NCI-H2227 (cell line): ENCODE results near the gene PIEZO2.
"Not testable (repeated sequence)": the region's sequence is repeated elsewhere in the genome, so short reads cannot be mapped to it uniquely, and the experiment has no call there.

Source experiments
- DNase-seq: peaks from one replicate; lab custom pipeline; 2025; ENCODE audit not compliant: unreplicated experiment; lab: John Stamatoyannopoulos, UW

PIEZO2 gene

DNA sequence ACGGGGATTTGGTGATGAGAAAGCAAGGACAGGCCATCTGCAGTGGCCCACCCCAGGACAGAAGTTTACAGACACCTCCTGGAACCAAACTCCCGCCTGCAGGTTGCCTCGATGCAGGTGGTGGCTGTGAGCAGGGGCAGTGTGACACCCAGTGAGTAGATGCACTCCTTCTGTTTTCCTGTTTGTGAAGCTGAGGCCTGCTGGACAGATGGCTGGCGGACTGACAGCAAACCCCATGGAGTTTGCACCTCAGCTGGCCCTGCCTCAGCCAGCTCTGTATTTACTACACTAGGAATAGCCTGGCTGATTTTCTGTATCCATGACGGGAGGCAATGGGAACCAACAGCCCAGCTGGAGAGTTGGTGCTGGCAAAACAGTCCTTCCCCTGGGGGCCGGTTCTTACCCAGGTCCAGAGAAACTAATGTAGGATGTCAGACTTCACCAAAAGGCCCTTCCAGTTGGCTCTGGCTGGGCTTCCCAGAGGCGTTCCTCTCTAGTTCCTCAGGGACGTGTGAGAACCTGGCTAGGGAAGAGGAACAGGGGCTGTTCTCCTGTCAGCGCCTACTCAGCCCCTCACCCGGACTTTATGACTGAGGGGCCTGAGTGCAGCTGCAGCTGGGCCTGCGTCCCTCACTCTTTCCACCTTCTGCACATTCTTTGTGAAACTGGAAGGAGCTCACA lies 511.4 kb downstream of the PIEZO2 start:
- DNase-seq = not testable (repeated sequence)

DNA sequence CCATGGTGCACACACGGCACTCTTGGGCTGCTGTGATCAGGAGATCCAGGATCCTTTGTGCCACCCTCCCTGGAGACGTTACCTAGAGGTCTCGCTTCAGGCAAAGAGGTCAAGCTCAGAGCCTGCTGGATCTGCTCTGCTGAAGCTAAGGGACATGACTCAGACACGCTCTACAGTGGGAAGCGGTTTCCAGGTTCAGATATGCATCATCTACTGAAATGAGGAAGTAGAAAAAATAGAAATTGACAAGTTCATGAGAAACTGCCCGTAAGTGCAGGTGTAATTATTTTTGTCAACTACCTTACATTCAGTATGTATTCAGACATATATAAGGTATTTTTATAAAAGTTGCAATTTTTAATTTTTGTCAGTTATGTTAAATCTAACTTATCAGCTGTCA lies 520.3 kb downstream of the PIEZO2 start:
- DNase-seq = not testable (repeated sequence)

DNA sequence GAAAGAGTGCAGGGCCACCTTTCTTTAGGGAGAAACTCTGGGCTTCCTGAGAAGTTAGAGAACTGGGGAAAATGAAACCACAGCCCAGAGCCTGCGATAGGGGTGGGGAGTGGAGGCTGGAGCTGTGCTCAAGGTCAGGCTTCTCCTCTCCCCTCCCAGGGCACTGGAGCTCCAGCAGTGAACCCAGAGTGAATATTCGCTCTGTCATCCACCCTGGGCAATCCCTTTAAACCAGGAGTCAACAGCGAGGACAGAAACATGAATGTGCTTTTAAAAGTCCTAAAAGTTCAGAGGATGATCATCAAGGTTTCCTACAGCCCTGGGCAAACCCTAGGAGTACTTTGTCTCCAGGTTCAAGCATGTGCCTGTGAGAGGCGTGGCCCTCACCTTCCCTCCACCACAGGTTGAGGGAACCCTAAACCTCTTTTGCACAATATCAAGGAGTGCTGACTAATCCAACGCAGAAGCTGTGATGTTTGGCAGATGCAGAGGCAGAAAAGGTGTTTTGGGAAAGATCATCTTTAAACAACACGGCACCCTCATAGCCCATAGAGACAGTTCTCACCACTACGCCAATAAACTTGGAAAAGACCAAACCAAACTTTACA lies 522.7 kb downstream of the PIEZO2 start:
- DNase-seq = not testable (repeated sequence)

DNA sequence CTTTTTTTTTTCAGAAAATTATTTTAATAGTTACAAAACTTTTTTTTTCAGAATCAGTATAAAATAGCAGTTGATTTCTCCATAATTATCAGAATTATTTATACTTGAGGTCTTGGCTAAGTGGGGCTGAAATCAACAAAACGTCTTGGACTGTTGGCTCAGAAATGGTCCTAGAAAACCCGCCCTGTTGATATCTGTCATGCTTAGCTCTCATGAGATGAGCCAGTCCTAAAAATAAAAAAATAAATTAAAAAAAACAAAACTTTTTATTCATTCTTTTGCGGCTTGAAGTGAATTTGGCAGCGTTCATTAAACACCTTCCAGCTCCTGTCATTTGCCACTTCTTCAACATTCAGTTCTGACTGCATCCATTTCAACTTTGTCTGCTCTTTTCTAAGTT lies 525.8 kb downstream of the PIEZO2 start:
- DNase-seq = not testable (repeated sequence)

DNA sequence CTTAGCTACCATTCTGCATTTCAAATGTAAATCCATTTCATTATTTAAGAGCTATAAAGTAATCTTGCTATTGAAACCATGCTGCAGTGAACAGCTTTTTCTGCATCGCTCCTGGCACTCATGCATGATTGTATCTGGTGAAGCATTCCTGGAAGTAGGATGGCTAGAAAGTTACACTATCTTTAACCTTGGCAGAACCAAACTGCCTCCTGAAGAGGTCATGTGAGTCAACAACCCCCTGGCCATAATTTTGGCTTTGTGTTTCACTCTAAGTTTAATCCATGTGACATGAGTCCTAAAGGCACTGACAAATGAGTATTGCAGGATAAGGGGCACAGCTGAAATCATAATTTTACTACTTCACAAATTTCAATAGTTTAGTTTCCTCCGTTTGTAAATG lies 526.4 kb downstream of the PIEZO2 start:
- not testable (repeated sequence) for DNase-seq

DNA sequence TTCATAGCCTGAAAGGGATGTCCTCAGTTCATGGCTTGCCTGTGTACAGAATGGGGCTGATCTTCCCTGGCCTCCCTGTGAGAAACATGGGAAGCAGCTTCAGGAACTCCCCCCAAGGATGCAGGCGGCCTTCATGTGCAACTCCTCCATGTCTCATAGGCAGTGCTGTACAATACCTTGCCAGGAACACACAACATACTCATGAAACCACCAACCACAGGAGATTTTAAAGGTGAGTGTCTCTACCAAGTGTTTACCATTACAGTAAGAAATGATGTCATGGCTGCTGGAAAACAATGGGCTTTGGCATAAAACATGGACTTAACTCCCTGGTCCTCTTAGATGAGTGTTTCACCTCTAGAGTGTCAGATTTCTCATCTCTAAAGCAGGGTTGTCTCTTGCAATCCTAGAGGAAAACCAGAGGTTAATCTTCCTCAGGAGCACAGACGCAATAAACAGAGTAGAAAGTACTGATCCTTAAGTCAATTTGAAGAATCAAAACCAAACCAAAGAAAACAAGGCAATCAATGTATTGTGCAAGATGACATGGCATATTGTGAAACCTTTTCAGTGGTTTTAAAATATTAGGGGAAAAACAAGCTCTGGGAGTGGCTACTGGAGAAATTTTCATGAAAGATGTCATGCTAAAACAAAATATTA lies 528.6 kb downstream of the PIEZO2 start:
- DNase-seq = not testable (repeated sequence)
